ENCODE data around the gene ZNF230. TPM values are rescaled to one million over a fixed set of nuclear protein-coding genes. Genes with fewer than 3 reads are reported as not detected.
A peak's percentile ranks its signal among the peaks of the same experiment; 100 is the strongest.

The ZNF230 gene
- total RNA-seq, 3 donors from 2014 or later, result 3.0 to 8.3 (median 5.6) TPM

- no peaks in the 10 kb centered on the region for H3K27me3 ChIP-seq
- TF ChIP-seq POLR2AphosphoS5 (IDR thresholded peaks at IDR 0.05) (no peak), POLR2A (IDR thresholded peaks at IDR 0.05) (no peak)
- TF ChIP-seq, protein P1, sequence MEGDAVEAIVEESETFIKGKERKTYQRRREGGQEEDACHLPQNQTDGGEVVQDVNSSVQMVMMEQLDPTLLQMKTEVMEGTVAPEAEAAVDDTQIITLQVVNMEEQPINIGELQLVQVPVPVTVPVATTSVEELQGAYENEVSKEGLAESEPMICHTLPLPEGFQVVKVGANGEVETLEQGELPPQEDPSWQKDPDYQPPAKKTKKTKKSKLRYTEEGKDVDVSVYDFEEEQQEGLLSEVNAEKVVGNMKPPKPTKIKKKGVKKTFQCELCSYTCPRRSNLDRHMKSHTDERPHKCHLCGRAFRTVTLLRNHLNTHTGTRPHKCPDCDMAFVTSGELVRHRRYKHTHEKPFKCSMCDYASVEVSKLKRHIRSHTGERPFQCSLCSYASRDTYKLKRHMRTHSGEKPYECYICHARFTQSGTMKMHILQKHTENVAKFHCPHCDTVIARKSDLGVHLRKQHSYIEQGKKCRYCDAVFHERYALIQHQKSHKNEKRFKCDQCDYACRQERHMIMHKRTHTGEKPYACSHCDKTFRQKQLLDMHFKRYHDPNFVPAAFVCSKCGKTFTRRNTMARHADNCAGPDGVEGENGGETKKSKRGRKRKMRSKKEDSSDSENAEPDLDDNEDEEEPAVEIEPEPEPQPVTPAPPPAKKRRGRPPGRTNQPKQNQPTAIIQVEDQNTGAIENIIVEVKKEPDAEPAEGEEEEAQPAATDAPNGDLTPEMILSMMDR (IDR thresholded peaks at IDR 0.05), result no peak
- DNase-seq (ENCODE audit: low spot score in 2 of 2), result no peak
- intact Hi-C loops (cut with DNase I; ENCODE audit: low total_unique reads), result loop anchor here (2.0 kb wide), 1 partner anchor 39 kb away; no protein-coding TSS in a partner anchor
- H3K27ac ChIP-seq, result no peak overlapping the region
- no peak overlapping the region for H3K4me3 ChIP-seq
- H3K36me3 ChIP-seq, result peaks cover 13% of the 10 kb centered on the region
- peaks cover 23 to 52% of the 10 kb centered on the region in 2 donors for H3K9me3 ChIP-seq
- no peaks in the 10 kb centered on the region for H3K4me1 ChIP-seq
These were observed 5.0 kb upstream of the ZNF230 start for GRCh38 chr19:43997631-43998290.

DNA sequence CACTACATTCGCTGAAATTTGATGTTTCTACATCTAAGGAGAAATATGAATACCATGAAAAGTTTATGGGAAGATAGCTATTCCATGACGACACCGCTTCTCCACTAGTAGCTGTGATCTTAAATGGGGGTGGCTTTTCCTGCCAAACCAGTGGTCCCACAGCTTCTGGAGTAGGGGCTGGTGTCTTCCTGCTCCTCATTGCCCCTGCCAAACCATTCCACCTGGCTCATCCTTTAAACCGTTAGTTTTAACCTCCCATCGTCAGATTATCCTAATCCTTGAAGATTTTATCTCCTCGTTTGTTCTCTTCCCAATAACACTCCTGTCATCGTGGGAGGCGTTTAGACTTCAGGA, 568 bp upstream of the ZNF230 start:
- Histone ChIP-seq H3K9me3 (peaks cover 22 to 39% of the 10 kb centered on the region in 2 donors), H3K36me3 (no peaks in the 10 kb centered on the region), H3K27ac (peak overlapping the region; percentile 88 to 89), H3K4me3 (peak overlapping the region; percentile 74 to 84 (median 78)), H3K4me1 (peaks cover 0 to 6% of the 10 kb centered on the region in 2 donors), H3K27me3 (no peaks in the 10 kb centered on the region)
- intact Hi-C loops (cut with DNase I; ENCODE audit: low total_unique reads), result no loop called here
- TF ChIP-seq, protein P1 (IDR thresholded peaks at IDR 0.05), result no peak
- TF ChIP-seq POLR2A (IDR thresholded peaks at IDR 0.05) (no peak), POLR2AphosphoS5 (IDR thresholded peaks at IDR 0.05) (no peak)
- DNase-seq (ENCODE audit: low spot score in 2 of 2), result no peak

DNA sequence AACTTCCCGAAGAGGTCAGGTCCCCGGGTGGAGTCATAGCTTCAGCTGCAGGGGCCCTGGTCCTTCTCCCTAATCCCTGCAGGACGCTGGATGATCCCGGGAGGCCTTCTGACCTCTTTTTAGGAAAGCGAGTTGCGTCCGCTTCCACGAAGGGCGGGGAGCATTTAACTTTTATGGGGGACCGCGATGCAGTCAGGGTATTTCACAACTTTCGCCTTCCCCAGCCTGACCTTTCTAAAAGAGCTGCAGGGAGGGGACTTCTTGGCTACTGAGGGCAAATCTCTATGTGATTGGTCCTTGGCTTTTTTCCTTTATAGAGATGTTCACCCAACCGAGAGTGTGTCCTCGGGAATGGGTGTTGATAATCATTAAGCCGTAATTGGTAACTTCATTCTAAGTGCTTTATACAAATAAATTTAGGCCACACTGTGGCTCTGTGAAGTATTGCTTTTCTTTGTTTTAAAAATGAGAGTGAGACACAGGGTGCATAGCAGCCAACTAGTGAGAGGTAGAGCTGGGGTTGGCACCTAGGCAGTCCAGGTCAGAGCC, 778 bp downstream of the ZNF230 start:
- Histone ChIP-seq H3K36me3 (peaks cover 3% of the 10 kb centered on the region), H3K4me1 (peaks cover 0 to 6% of the 10 kb centered on the region in 2 donors), H3K4me3 (peak overlapping the region; percentile 74 to 84 (median 78)), H3K9me3 (peaks cover 25 to 40% of the 10 kb centered on the region in 2 donors), H3K27ac (peak overlapping the region; percentile 88 to 89), H3K27me3 (no peaks in the 10 kb centered on the region)
- intact Hi-C loops (cut with DNase I; ENCODE audit: low total_unique reads), result loop anchor here (2.0 kb wide), 1 partner anchor 53 kb away; the partner anchor contains the start of gene ZNF221
- no peak for DNase-seq (ENCODE audit: low spot score in 2 of 2)
- TF ChIP-seq POLR2AphosphoS5 (IDR thresholded peaks at IDR 0.05) (no peak), POLR2A (IDR thresholded peaks at IDR 0.05) (no peak)
- TF ChIP-seq, protein P1 (IDR thresholded peaks at IDR 0.05), result no peak

DNA sequence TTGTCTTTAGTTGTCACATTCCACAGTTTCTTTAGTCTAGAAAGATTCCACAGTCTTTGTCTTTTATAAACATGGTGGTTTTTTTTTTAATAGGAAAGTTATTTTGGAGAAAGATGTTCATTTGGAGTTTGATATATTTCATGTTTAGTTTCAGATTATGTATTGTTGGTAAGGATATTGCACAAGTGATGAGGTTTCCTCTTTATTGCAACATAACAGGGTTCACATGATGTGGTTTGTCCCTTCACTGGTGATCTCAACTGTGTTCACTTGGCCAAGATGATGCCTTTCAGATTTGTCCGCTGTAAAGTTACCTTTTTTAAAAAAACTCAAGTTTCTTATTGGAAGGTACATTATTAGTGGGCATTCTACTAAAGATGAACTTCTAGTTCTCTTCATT, 3.2 kb downstream of the ZNF230 start:
- DNase-seq (ENCODE audit: low spot score in 2 of 2), result no peak
- TF ChIP-seq, protein P1 (IDR thresholded peaks at IDR 0.05), result no peak
- no peak for TF ChIP-seq POLR2AphosphoS5 (IDR thresholded peaks at IDR 0.05)
- TF ChIP-seq POLR2A (IDR thresholded peaks at IDR 0.05), result no peak
- intact Hi-C loops (cut with DNase I; ENCODE audit: low total_unique reads), result loop anchor here (2.0 kb wide), 1 partner anchor 55 kb away; the partner anchor contains the start of gene ZNF221
- no peak overlapping the region for H3K4me3 ChIP-seq
- H3K27ac ChIP-seq, result no peak overlapping the region
- peaks cover 0 to 6% of the 10 kb centered on the region in 2 donors for H3K4me1 ChIP-seq
- peaks cover 45 to 55% of the 10 kb centered on the region in 2 donors for H3K9me3 ChIP-seq
- H3K27me3 ChIP-seq, result no peaks in the 10 kb centered on the region
- peaks cover 28% of the 10 kb centered on the region for H3K36me3 ChIP-seq

DNA sequence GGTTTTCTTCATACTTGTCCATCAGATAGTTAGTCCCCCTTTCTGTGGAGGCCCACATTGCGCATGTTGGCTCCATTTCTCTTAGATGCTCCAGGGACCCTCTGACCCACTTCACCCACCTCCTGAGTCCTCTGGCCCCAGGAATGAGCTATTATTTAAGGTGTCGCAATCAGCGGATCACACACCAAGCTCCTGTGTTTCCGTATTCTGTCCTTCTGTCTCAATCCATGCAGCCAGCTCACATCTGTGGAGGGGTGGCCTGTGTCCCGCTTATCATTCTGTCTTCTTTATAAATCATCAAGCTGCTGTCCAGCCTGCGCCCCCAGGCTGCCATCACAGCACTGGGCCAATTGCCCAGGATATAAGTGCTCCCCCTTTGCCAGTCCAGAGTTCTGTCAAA, 4.7 kb downstream of the ZNF230 start:
- Histone ChIP-seq H3K4me1 (peaks cover 0 to 6% of the 10 kb centered on the region in 2 donors), H3K27me3 (no peaks in the 10 kb centered on the region), H3K9me3 (peaks cover 57 to 70% of the 10 kb centered on the region in 2 donors), H3K4me3 (no peak overlapping the region), H3K27ac (no peak overlapping the region), H3K36me3 (peaks cover 31% of the 10 kb centered on the region)
- DNase-seq (ENCODE audit: low spot score in 2 of 2), result no peak
- intact Hi-C loops (cut with DNase I; ENCODE audit: low total_unique reads), result no loop called here
- TF ChIP-seq POLR2AphosphoS5 (IDR thresholded peaks at IDR 0.05) (no peak), POLR2A (IDR thresholded peaks at IDR 0.05) (no peak)
- TF ChIP-seq, protein P1 (IDR thresholded peaks at IDR 0.05), result no peak

All from breast epithelium (tissue), 4 donors.